Spleen (tissue), 11 donors: ENCODE data around the gene COL9A1. TPM values are rescaled to one million over a fixed set of nuclear protein-coding genes. Genes with fewer than 3 reads are reported as not detected.
"Not testable (repeated sequence)": the region's sequence is repeated elsewhere in the genome, so short reads cannot be mapped to it uniquely, and the experiment has no call there.

Experiments
- DNase-seq: peaks from one replicate; pipeline ENCODE4 v3.0.0-alpha.2; 2020
- H3K27ac ChIP-seq, 8 donors: fragments of 200-600 bp; sonication (generic) in 7 of 8; 1 replicate in 4 of 8; 2 replicates in 4 of 8; pipeline versions ENCODE4 v1.5.0 to v1.8.0; 2016 to 2021; ENCODE audit warnings: inconsistent platforms in 4 of 8, mild to moderate bottlenecking in 4 of 8, moderate library complexity in 1 of 8
- H3K27me3 ChIP-seq, 7 donors: fragments of 200-600 bp; sonication (generic) in 6 of 7; replicated peaks in 1 of 7; 1 replicate in 4 of 7; 2 replicates in 3 of 7; pipeline versions ENCODE4 v1.5.0 to v1.8.0; 2016 to 2021; ENCODE audit warnings: inconsistent platforms in 3 of 7, mild to moderate bottlenecking in 1 of 7
- H3K36me3 ChIP-seq, 6 donors: fragments of 200-600 bp; sonication (generic) in 5 of 6; 1 replicate in 4 of 6; 2 replicates in 2 of 6; pipeline versions ENCODE4 v1.5.0 to v1.8.0; 2016 to 2021; ENCODE audit warnings: inconsistent platforms in 2 of 6
- H3K4me1 ChIP-seq, 6 donors: fragments of 200-600 bp; sonication (generic) in 5 of 6; 1 replicate in 3 of 6; 2 replicates in 3 of 6; pipeline versions ENCODE4 v1.5.0 to v1.8.0; 2016 to 2021; ENCODE audit warnings: inconsistent platforms in 3 of 6
- H3K4me3 ChIP-seq, 8 donors: fragments of 200-600 bp; sonication (generic) in 7 of 8; 1 replicate in 4 of 8; 2 replicates in 4 of 8; pipeline versions ENCODE4 v1.5.0 to v1.8.0; 2016 to 2021; ENCODE audit warnings: inconsistent platforms in 4 of 8, mild to moderate bottlenecking in 4 of 8, moderate library complexity in 2 of 8
- H3K9me3 ChIP-seq, 8 donors: fragments of 200-600 bp; sonication (generic) in 7 of 8; 1 replicate in 4 of 8; 2 replicates in 4 of 8; pipeline versions ENCODE4 v1.5.0 to v1.8.0; 2016 to 2021; ENCODE audit warnings: inconsistent platforms in 4 of 8
- CTCF ChIP-seq, 11 experiments: fragments of 200-600 bp in 7 of 11; fragments of 450-650 bp in 4 of 11; sonication (generic) in 4 of 11; IDR thresholded peaks in 8 of 11; conservative IDR thresholded peaks in 3 of 11; 1 replicate in 7 of 11; 2 replicates in 4 of 11; pipeline versions ENCODE4 v1.4.0 to v1.8.0; 2016 to 2021; ENCODE audit warnings: antibody characterized with exemption in 11 of 11, inconsistent platforms in 4 of 11, mild to moderate bottlenecking in 1 of 11
- POLR2A ChIP-seq, 3 donors: fragments of 450-650 bp; IDR thresholded peaks; one replicate each; pipeline ENCODE4 v1.5.1; 2017; ENCODE audit warnings: antibody characterized with exemption in 3 of 3, mild to moderate bottlenecking in 1 of 3
- POLR2AphosphoS5 ChIP-seq, 3 donors: sonication (generic); formaldehyde crosslinking; IDR thresholded peaks; one replicate each; pipeline ENCODE4 v1.5.1; 2017; ENCODE audit warnings: antibody characterized with exemption in 3 of 3
- WGBS, 5 donors: extraction: QIAGEN DNeasy Blood & Tissue Kit in 3 of 5; methylation state at CpG; one replicate each; pipeline versions ENCODE4 v1.1.5 to v1.1.7; 2013 to 2018; 5-methylcytosine and 5-hydroxymethylcytosine counted together
- intact Hi-C: fragments of 100-400 bp; cut with DNase I; formaldehyde crosslinking; loops from one replicate; pipeline ENCODE4 v1.15.0; 2023; ENCODE audit warnings: low total_unique reads
- polyA plus RNA-seq, 3 donors: library from polyadenylated mRNA; stranded (reverse); fragments of 200-250 nt; gene quantifications; one replicate each; pipeline ENCODE4 v1.2.1, GENCODE V29; 2013
- total RNA-seq, 7 donors: library from RNA; depleted of rRNA in 3 of 7; stranded (reverse); fragments of >200 nt in 3 of 7; fragmentation: NEBNext Ultra II Directional in 4 of 7; extraction: Animal tissue kit (Norgen Biotek cat#: 25700) in 4 of 7; gene quantifications; one replicate each; pipeline versions ENCODE4 v1.1.0 to v1.2.1, GENCODE V29; 2016 to 2021
- donor health status: healthy with polysubstance abuse.
- donor health status: DM: no; HTN: no; CAD: no; lungs with moderate emphysema.
- donor health status: DM: no; HTN: no; CAD: no.
- donor health status: Bipolar disorder and iron deficiency.
- donor health status: healthy.
- donor health status: DM: no; HTN: no; CAD: no.
- donor health status: DM: yes; HTN: yes; CAD: no.

COL9A1 gene
- total and polyA plus RNA-seq, 10 donors: 0.06 to 0.07 (median 0.06) TPM; not detected in 7

GRCh38 chr6:70325009-70325408 lies 22.1 kb upstream of the COL9A1 start:
- Histone ChIP-seq H3K36me3 (no peaks in the 10 kb centered on the region), H3K4me3 (no peak overlapping the region), H3K27ac (no peak overlapping the region), H3K27me3 (no peaks in the 10 kb centered on the region), H3K9me3 (no peaks in the 10 kb centered on the region), H3K4me1 (no peaks in the 10 kb centered on the region)
- TF ChIP-seq CTCF (IDR thresholded peaks at IDR 0.05 in 8 of 11, conservative IDR thresholded peaks at IDR 0.05 in 3 of 11): no peak
- TF ChIP-seq POLR2A (IDR thresholded peaks at IDR 0.05): no peak
- no peak for TF ChIP-seq POLR2AphosphoS5 (IDR thresholded peaks at IDR 0.05)
- intact Hi-C loops: no loop called here
- DNase-seq: no peak

- H3K27me3 ChIP-seq, intact Hi-C loops, H3K4me3 ChIP-seq, H3K9me3 ChIP-seq, H3K36me3 ChIP-seq, DNase-seq, H3K27ac ChIP-seq, H3K4me1 ChIP-seq: not testable (repeated sequence)
- WGBS, 5 donors: 87 to 94% (median 90%) methylated on average over 11 to 12 of the region's 12 CpGs
Observed at GRCh38 chr6:70317799-70318198, 14.9 kb upstream of the COL9A1 start.

GRCh38 chr6:70315079-70315751 lies 12.3 kb upstream of the COL9A1 start:
- TF ChIP-seq POLR2A (IDR thresholded peaks at IDR 0.05): no peak
- intact Hi-C loops: no loop called here

GRCh38 chr6:70314296-70314695 lies 11.4 kb upstream of the COL9A1 start:
- Histone ChIP-seq H3K9me3 (no peaks in the 10 kb centered on the region), H3K4me1 (no peaks in the 10 kb centered on the region), H3K27ac (no peak overlapping the region), H3K36me3 (no peaks in the 10 kb centered on the region), H3K27me3 (peaks cover 0 to 18% (median 0%) of the 10 kb centered on the region in 7 donors), H3K4me3 (no peak overlapping the region)
- WGBS, 5 donors: 52 to 66% (median 63%) methylated on average over 4 of the region's 4 CpGs
- intact Hi-C loops: no loop called here
- no peak for DNase-seq
- no peak for TF ChIP-seq POLR2A (IDR thresholded peaks at IDR 0.05)
- TF ChIP-seq CTCF (IDR thresholded peaks at IDR 0.05 in 8 of 11, conservative IDR thresholded peaks at IDR 0.05 in 3 of 11): no peak
- no peak for TF ChIP-seq POLR2AphosphoS5 (IDR thresholded peaks at IDR 0.05)

More at GRCh38 chr6:70315079-70315751, 12.3 kb upstream of the COL9A1 start:
- 38 to 79% (median 62%) methylated on average over 2 of the region's 2 CpGs for WGBS, 5 donors
- Histone ChIP-seq H3K27ac (no peak overlapping the region), H3K27me3 (peaks cover 0 to 13% (median 0%) of the 10 kb centered on the region in 7 donors), H3K9me3 (no peaks in the 10 kb centered on the region), H3K36me3 (no peaks in the 10 kb centered on the region), H3K4me3 (no peak overlapping the region), H3K4me1 (no peaks in the 10 kb centered on the region)
- DNase-seq: no peak

- H3K4me1 ChIP-seq: no peaks in the 10 kb centered on the region
- peaks cover 0 to 17% (median 0%) of the 10 kb centered on the region in 7 donors for H3K27me3 ChIP-seq
- 39 to 48% (median 40%) methylated on average over 5 of the region's 5 CpGs for whole genome bisulfite sequencing, 5 donors
- intact Hi-C loops: no loop called here
- no peaks in the 10 kb centered on the region for H3K9me3 ChIP-seq
- TF ChIP-seq CTCF (IDR thresholded peaks at IDR 0.05 in 8 of 11, conservative IDR thresholded peaks at IDR 0.05 in 3 of 11) (no peak), POLR2AphosphoS5 (IDR thresholded peaks at IDR 0.05) (no peak), POLR2A (IDR thresholded peaks at IDR 0.05) (no peak)
- H3K36me3 ChIP-seq: no peaks in the 10 kb centered on the region
- no peak overlapping the region for H3K4me3 ChIP-seq
- H3K27ac ChIP-seq: no peak overlapping the region
- no peak for DNase-seq
Observed at GRCh38 chr6:70312165-70312745, 9.4 kb upstream of the COL9A1 start.
